HAP-1 (cell line): Measurements from ENCODE around the gene SDK1.

ENCODE experiments used
- DNase-seq, 2 experiments: peaks; one replicate each; pipeline ENCODE4 v3.0.0-alpha.2; 2016 to 2020; ENCODE audit warnings: low spot score in 2 of 2
- H3K27me3 ChIP-seq: fragments of 250-450 bp; sonication (Bioruptor Pico); 2 replicates; pipeline ENCODE4 v1.5.1; 2020; ENCODE audit warnings: low read depth, mild to moderate bottlenecking, moderate library complexity
- H3K36me3 ChIP-seq: fragments of 250-450 bp; sonication (Bioruptor Pico); replicated peaks from 2 replicates; pipeline ENCODE4 v1.5.1; 2020; ENCODE audit warnings: mild to moderate bottlenecking
- H3K4me1 ChIP-seq: fragments of 250-450 bp; sonication (Bioruptor Pico); 2 replicates; pipeline ENCODE4 v1.5.1; 2020; ENCODE audit warnings: mild to moderate bottlenecking
- H3K4me3 ChIP-seq: fragments of 250-450 bp; sonication (Bioruptor Pico); 2 replicates; pipeline ENCODE4 v1.5.1; 2020; ENCODE audit warnings: mild to moderate bottlenecking, moderate library complexity
- H3K9me3 ChIP-seq: fragments of 250-450 bp; sonication (Bioruptor Pico); 2 replicates; pipeline ENCODE4 v1.5.1; 2020; ENCODE audit warnings: mild to moderate bottlenecking, moderate library complexity
- in situ Hi-C: fragments of 300-500 bp; cut with MboI; formaldehyde crosslinking; loops from 3 replicates; pipeline ENCODE4 v1.14.3; 2020; ENCODE audit warnings: low sequenced_read_pairs, inconsistent platforms, mixed read lengths

Gene SDK1

GRCh38 chr7:3942816-3943745 lies 642.0 kb downstream of the SDK1 start:
- no peaks in the 10 kb centered on the region for H3K9me3 ChIP-seq
- H3K36me3 ChIP-seq: no peaks in the 10 kb centered on the region
- no peaks in the 10 kb centered on the region for H3K4me1 ChIP-seq
- H3K4me3 ChIP-seq: no peak overlapping the region
- in situ Hi-C loops: no loop called here
- DNase-seq: no peak
- H3K27me3 ChIP-seq: no peaks in the 10 kb centered on the region

GRCh38 chr7:3943779-3944520 lies 642.9 kb downstream of the SDK1 start:
- in situ Hi-C loops: no loop called here
- Histone ChIP-seq H3K36me3 (no peaks in the 10 kb centered on the region), H3K9me3 (no peaks in the 10 kb centered on the region), H3K4me1 (no peaks in the 10 kb centered on the region), H3K27me3 (no peaks in the 10 kb centered on the region), H3K4me3 (no peak overlapping the region)
- DNase-seq: no peak

GRCh38 chr7:3949242-3949640 lies 648.2 kb downstream of the SDK1 start:
- DNase-seq: no peak
- H3K4me3 ChIP-seq: no peak overlapping the region
- H3K9me3 ChIP-seq: no peaks in the 10 kb centered on the region
- no peaks in the 10 kb centered on the region for H3K36me3 ChIP-seq
- no peaks in the 10 kb centered on the region for H3K27me3 ChIP-seq
- in situ Hi-C loops: no loop called here
- no peaks in the 10 kb centered on the region for H3K4me1 ChIP-seq

GRCh38 chr7:3950249-3950648 lies 649.2 kb downstream of the SDK1 start:
- in situ Hi-C loops: no loop called here
- H3K9me3 ChIP-seq: no peaks in the 10 kb centered on the region

GRCh38 chr7:3951316-3952055 lies 650.4 kb downstream of the SDK1 start:
- in situ Hi-C loops: no loop called here

More at GRCh38 chr7:3950249-3950648, 649.2 kb downstream of the SDK1 start:
- Histone ChIP-seq H3K4me1 (no peaks in the 10 kb centered on the region), H3K36me3 (no peaks in the 10 kb centered on the region), H3K4me3 (no peak overlapping the region), H3K27me3 (no peaks in the 10 kb centered on the region)
- DNase-seq: no peak

GRCh38 chr7:3953133-3953532 lies 652.1 kb downstream of the SDK1 start:
- in situ Hi-C loops: no loop called here
- DNase-seq: no peak
- H3K27me3 ChIP-seq: no peaks in the 10 kb centered on the region
- H3K4me3 ChIP-seq: no peak overlapping the region
- H3K9me3 ChIP-seq: no peaks in the 10 kb centered on the region
- H3K36me3 ChIP-seq: no peaks in the 10 kb centered on the region
- no peaks in the 10 kb centered on the region for H3K4me1 ChIP-seq

More at GRCh38 chr7:3951316-3952055, 650.4 kb downstream of the SDK1 start:
- no peaks in the 10 kb centered on the region for H3K27me3 ChIP-seq
- no peaks in the 10 kb centered on the region for H3K36me3 ChIP-seq
- DNase-seq: no peak
- no peaks in the 10 kb centered on the region for H3K4me1 ChIP-seq
- no peaks in the 10 kb centered on the region for H3K9me3 ChIP-seq
- H3K4me3 ChIP-seq: no peak overlapping the region

GRCh38 chr7:3953946-3954345 lies 652.9 kb downstream of the SDK1 start:
- in situ Hi-C loops: no loop called here

GRCh38 chr7:3955026-3955425 lies 654.0 kb downstream of the SDK1 start:
- no peaks in the 10 kb centered on the region for H3K9me3 ChIP-seq
- no peak overlapping the region for H3K4me3 ChIP-seq
- in situ Hi-C loops: no loop called here
- DNase-seq: no peak
- H3K4me1 ChIP-seq: no peaks in the 10 kb centered on the region
- no peaks in the 10 kb centered on the region for H3K36me3 ChIP-seq
- H3K27me3 ChIP-seq: no peaks in the 10 kb centered on the region

More at GRCh38 chr7:3953946-3954345, 652.9 kb downstream of the SDK1 start:
- H3K4me1 ChIP-seq: no peaks in the 10 kb centered on the region
- H3K27me3 ChIP-seq: no peaks in the 10 kb centered on the region
- H3K4me3 ChIP-seq: no peak overlapping the region
- DNase-seq: no peak
- H3K36me3 ChIP-seq: no peaks in the 10 kb centered on the region
- no peaks in the 10 kb centered on the region for H3K9me3 ChIP-seq

GRCh38 chr7:3955751-3956696 lies 655.0 kb downstream of the SDK1 start:
- Histone ChIP-seq H3K4me3 (no peak overlapping the region), H3K9me3 (no peaks in the 10 kb centered on the region), H3K27me3 (no peaks in the 10 kb centered on the region), H3K4me1 (no peaks in the 10 kb centered on the region), H3K36me3 (no peaks in the 10 kb centered on the region)
- DNase-seq: no peak
- in situ Hi-C loops: no loop called here

- no peaks in the 10 kb centered on the region for H3K27me3 ChIP-seq
- in situ Hi-C loops: no loop called here
These were observed 655.9 kb downstream of the SDK1 start for GRCh38 chr7:3956949-3957348.

GRCh38 chr7:3957472-3958108 lies 656.5 kb downstream of the SDK1 start:
- Histone ChIP-seq H3K9me3 (no peaks in the 10 kb centered on the region), H3K4me3 (no peak overlapping the region)
- DNase-seq: no peak

More at GRCh38 chr7:3956949-3957348, 655.9 kb downstream of the SDK1 start:
- Histone ChIP-seq H3K36me3 (no peaks in the 10 kb centered on the region), H3K4me1 (no peaks in the 10 kb centered on the region), H3K4me3 (no peak overlapping the region), H3K9me3 (no peaks in the 10 kb centered on the region)
- DNase-seq: no peak

GRCh38 chr7:3958109-3958483 lies 657.0 kb downstream of the SDK1 start:
- Histone ChIP-seq H3K4me1 (no peaks in the 10 kb centered on the region), H3K36me3 (no peaks in the 10 kb centered on the region), H3K27me3 (no peaks in the 10 kb centered on the region), H3K4me3 (no peak overlapping the region), H3K9me3 (no peaks in the 10 kb centered on the region)
- DNase-seq: no peak
- in situ Hi-C loops: no loop called here

More at GRCh38 chr7:3957472-3958108, 656.5 kb downstream of the SDK1 start:
- no peaks in the 10 kb centered on the region for H3K27me3 ChIP-seq
- in situ Hi-C loops: no loop called here
- no peaks in the 10 kb centered on the region for H3K4me1 ChIP-seq
- no peaks in the 10 kb centered on the region for H3K36me3 ChIP-seq
